ENCODE measurements around the gene NUMB.
"Not testable (repeated sequence)": the region's sequence is repeated elsewhere in the genome, so short reads cannot be mapped to it uniquely, and the experiment has no call there.

The NUMB gene

DNA sequence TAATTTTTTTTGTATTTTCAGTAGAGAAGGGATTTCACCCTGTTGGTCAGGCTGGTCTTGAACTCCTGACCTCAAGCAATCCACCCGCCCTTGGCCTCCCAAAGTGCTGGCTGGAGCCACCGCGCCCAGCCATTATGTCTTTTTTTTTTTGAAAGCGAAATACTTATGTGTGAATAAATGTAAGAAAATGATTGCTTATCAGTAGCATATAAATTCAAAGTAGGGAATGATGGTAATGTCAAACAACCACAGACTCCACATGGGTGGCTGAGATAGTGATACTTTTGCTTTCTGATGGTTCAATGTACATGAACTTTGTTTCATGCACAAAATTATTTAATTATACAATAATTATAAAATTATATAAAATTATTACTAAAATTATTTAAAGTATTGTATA lies 145.2 kb downstream of the NUMB start:
- H3K27me3 ChIP-seq (ENCODE audit: control insufficient read depth, insufficient read depth, low read length): no peaks in the 10 kb centered on the region
- TF ChIP-seq, protein P1, sequence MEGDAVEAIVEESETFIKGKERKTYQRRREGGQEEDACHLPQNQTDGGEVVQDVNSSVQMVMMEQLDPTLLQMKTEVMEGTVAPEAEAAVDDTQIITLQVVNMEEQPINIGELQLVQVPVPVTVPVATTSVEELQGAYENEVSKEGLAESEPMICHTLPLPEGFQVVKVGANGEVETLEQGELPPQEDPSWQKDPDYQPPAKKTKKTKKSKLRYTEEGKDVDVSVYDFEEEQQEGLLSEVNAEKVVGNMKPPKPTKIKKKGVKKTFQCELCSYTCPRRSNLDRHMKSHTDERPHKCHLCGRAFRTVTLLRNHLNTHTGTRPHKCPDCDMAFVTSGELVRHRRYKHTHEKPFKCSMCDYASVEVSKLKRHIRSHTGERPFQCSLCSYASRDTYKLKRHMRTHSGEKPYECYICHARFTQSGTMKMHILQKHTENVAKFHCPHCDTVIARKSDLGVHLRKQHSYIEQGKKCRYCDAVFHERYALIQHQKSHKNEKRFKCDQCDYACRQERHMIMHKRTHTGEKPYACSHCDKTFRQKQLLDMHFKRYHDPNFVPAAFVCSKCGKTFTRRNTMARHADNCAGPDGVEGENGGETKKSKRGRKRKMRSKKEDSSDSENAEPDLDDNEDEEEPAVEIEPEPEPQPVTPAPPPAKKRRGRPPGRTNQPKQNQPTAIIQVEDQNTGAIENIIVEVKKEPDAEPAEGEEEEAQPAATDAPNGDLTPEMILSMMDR (IDR thresholded peaks at IDR 0.05): no peak
- H3K4me3 ChIP-seq (ENCODE audit: low read depth, low read length): no peak overlapping the region
- H3K27ac ChIP-seq: no peak overlapping the region
- no peaks in the 10 kb centered on the region for H3K4me1 ChIP-seq
- no peaks in the 10 kb centered on the region for H3K36me3 ChIP-seq (ENCODE audit: control insufficient read depth, insufficient read depth, low read length)
- peaks cover 5% of the 10 kb centered on the region for H3K79me2 ChIP-seq
- no peak overlapping the region for H3K4me2 ChIP-seq (ENCODE audit: low read length)
- no peak overlapping the region for H2AFZ ChIP-seq
- H3K9me3 ChIP-seq (ENCODE audit: control insufficient read depth, low read length): no peaks in the 10 kb centered on the region
- no peak overlapping the region for H3K9ac ChIP-seq

DNA sequence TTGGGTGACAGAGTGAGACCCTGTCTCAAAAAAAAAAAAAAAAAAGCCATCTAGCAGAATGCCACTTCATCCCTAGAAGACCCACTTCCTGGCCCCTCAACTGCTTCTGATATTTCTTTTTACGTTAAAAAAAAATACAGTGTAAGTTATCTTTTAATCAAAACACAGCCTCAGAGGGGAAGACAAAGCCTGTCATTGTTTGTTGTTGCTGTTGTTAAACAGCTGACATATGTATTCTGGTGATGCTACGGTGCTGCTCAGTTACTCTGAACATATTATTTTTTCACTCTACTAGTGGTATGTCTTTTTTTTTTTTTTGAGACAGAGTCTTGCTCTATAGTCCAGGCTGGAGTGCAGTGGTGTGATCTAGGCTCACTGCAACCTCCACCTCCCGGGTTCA lies 145.7 kb downstream of the NUMB start:
- no peaks in the 10 kb centered on the region for H3K4me1 ChIP-seq
- H3K27me3 ChIP-seq (ENCODE audit: control insufficient read depth, insufficient read depth, low read length): no peaks in the 10 kb centered on the region
- H3K4me2 ChIP-seq (ENCODE audit: low read length): no peak overlapping the region
- H3K36me3 ChIP-seq (ENCODE audit: control insufficient read depth, insufficient read depth, low read length): no peaks in the 10 kb centered on the region
- no peak overlapping the region for H3K4me3 ChIP-seq (ENCODE audit: low read depth, low read length)
- no peak overlapping the region for H2AFZ ChIP-seq
- no peak overlapping the region for H3K27ac ChIP-seq
- TF ChIP-seq, protein P1 (IDR thresholded peaks at IDR 0.05): no peak
- no peaks in the 10 kb centered on the region for H3K9me3 ChIP-seq (ENCODE audit: control insufficient read depth, low read length)
- H3K9ac ChIP-seq: no peak overlapping the region
- peaks cover 5% of the 10 kb centered on the region for H3K79me2 ChIP-seq

DNA sequence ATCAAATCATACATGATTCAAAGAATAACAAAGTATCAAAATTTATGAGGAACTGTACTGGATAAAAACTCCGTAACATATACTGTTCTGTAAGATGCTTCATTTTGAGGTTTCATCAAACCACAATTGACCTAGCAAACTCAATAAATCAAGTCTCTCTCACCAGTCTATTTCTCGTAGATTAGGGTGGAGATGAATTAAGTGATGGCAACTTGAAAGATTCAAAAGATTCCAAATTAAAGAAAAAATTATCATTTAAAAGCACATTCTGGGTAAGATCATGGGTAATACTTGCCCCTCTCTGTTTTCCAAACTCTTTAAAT lies 146.7 kb downstream of the NUMB start:
- Histone ChIP-seq H3K4me1 (no peaks in the 10 kb centered on the region), H3K9me3 (ENCODE audit: control insufficient read depth, low read length) (no peaks in the 10 kb centered on the region), H3K9ac (no peak overlapping the region), H3K79me2 (peaks cover 5% of the 10 kb centered on the region), H3K27ac (peak overlapping the region; percentile 43), H3K27me3 (ENCODE audit: control insufficient read depth, insufficient read depth, low read length) (no peaks in the 10 kb centered on the region), H3K4me2 (ENCODE audit: low read length) (no peak overlapping the region), H3K36me3 (ENCODE audit: control insufficient read depth, insufficient read depth, low read length) (no peaks in the 10 kb centered on the region), H3K4me3 (ENCODE audit: low read depth, low read length) (no peak overlapping the region), H2AFZ (no peak overlapping the region)
- TF ChIP-seq, protein P1 (IDR thresholded peaks at IDR 0.05): no peak

DNA sequence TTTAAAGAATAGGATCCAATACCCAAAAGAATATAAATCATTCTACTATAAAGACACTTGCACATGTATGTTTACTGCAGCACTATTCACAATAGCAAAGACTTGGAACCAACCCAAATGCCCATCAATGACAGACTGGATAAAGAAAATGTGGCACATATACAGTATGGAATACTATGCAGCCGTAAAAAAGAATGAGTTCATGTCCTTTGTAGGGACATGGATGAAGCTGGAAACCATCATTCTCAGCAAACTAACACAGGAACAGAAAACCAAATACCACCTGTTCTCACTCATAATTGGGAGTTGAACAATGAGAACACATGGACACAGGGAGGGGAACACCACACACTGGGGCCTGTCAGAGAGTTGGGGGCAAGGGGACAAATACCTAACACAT lies 149.1 kb downstream of the NUMB start:
- not testable (repeated sequence) for H3K79me2 ChIP-seq; H3K4me1 ChIP-seq; H3K9ac ChIP-seq; H3K27ac ChIP-seq; H3K4me3 ChIP-seq (ENCODE audit: low read depth, low read length); H3K4me2 ChIP-seq (ENCODE audit: low read length); H3K36me3 ChIP-seq (ENCODE audit: control insufficient read depth, insufficient read depth, low read length); H2AFZ ChIP-seq; H3K9me3 ChIP-seq (ENCODE audit: control insufficient read depth, low read length); H3K27me3 ChIP-seq (ENCODE audit: control insufficient read depth, insufficient read depth, low read length)

DNA sequence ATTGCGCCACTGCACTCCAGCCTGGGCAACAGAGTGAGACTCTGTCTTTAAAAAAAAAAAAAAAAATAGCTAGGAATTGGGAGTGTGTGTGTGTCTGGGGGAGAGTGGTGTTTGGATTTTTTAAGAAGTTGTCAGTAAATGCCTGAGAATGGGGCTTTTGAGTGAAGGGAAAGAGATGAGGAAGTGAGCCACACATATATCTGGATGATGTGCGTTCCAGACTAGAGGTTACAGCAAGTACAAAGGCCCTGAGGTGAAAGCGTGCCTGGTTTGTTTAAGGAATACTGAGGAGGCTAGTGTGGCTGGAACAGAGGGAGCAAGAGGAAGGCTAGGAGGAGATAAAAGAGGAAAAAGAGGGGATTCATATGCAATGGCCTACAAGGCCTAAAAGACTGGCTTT lies 151.1 kb downstream of the NUMB start:
- no peak overlapping the region for H3K9ac ChIP-seq
- no peak overlapping the region for H3K4me3 ChIP-seq (ENCODE audit: low read depth, low read length)
- no peaks in the 10 kb centered on the region for H3K9me3 ChIP-seq (ENCODE audit: control insufficient read depth, low read length)
- H3K79me2 ChIP-seq: peaks cover 3% of the 10 kb centered on the region
- TF ChIP-seq, protein P1 (IDR thresholded peaks at IDR 0.05): no peak
- H3K4me2 ChIP-seq (ENCODE audit: low read length): no peak overlapping the region
- no peak overlapping the region for H2AFZ ChIP-seq
- no peaks in the 10 kb centered on the region for H3K4me1 ChIP-seq
- no peaks in the 10 kb centered on the region for H3K36me3 ChIP-seq (ENCODE audit: control insufficient read depth, insufficient read depth, low read length)
- no peaks in the 10 kb centered on the region for H3K27me3 ChIP-seq (ENCODE audit: control insufficient read depth, insufficient read depth, low read length)
- no peak overlapping the region for H3K27ac ChIP-seq

Data from parathyroid adenoma (tissue), 2 donors.